ENCODE measurements around the gene ADD1.

GRCh38 chr4:2958446-2958845, 114.8 kb downstream of the ADD1 start:
- no peak for TF ChIP-seq CTCF (conservative IDR thresholded peaks at IDR 0.05)
- no peak for TF ChIP-seq EZH2 (IDR thresholded peaks at IDR 0.05; ENCODE audit: low read depth)
